Neutrophil (primary cell): ENCODE measurements around the gene USP20.

Experiments
- H3K27ac ChIP-seq: fragments of 200-600 bp; sonication (generic); 2 replicates; pipeline ENCODE4 v1.5.1; 2016; ENCODE audit warnings: mild to moderate bottlenecking, moderate library complexity
- H3K27me3 ChIP-seq: fragments of 200-600 bp; sonication (generic); 2 replicates; pipeline ENCODE4 v1.6.0; 2016; ENCODE audit warnings: mild to moderate bottlenecking
- H3K36me3 ChIP-seq: fragments of 200-600 bp; sonication (generic); 2 replicates; pipeline ENCODE4 v1.5.1; 2017
- H3K4me1 ChIP-seq, 2 experiments: fragments of 200-600 bp in 1 of 2; sonication (generic) in 1 of 2; 1 replicate in 1 of 2; 2 replicates in 1 of 2; pipeline versions ENCODE4 v1.5.1 to v1.6.1; 2013 to 2016; ENCODE audit warnings: low read depth in 1 of 2, low read length in 1 of 2, mild to moderate bottlenecking in 1 of 2, moderate library complexity in 1 of 2; ENCODE audit not compliant: control insufficient read depth in 1 of 2, insufficient read depth in 1 of 2
- H3K4me3 ChIP-seq, 2 experiments: fragments of 200-600 bp in 1 of 2; sonication (generic) in 1 of 2; 1 replicate in 1 of 2; 2 replicates in 1 of 2; pipeline ENCODE4 v1.5.1; 2013 to 2016; ENCODE audit warnings: low read depth in 1 of 2, low read length in 1 of 2, mild to moderate bottlenecking in 1 of 2, moderate library complexity in 1 of 2
- H3K9me3 ChIP-seq: fragments of 200-600 bp; sonication (generic); 2 replicates; pipeline ENCODE4 v1.5.1; 2016
- CTCF ChIP-seq: fragments of 200-600 bp; sonication (generic); IDR thresholded peaks from 2 replicates; pipeline ENCODE4 v1.5.1; 2016; ENCODE audit warnings: antibody characterized with exemption

Gene USP20

GRCh38 chr9:129886226-129887174 lies 51.2 kb downstream of the USP20 start:
- H3K4me1 ChIP-seq: peaks cover 74 to 81% of the 10 kb centered on the region in 2 experiments
- H3K27me3 ChIP-seq: no peaks in the 10 kb centered on the region
- H3K36me3 ChIP-seq: no peaks in the 10 kb centered on the region
- peak overlapping the region; percentile 99 for H3K27ac ChIP-seq
- TF ChIP-seq CTCF: no peak
- H3K9me3 ChIP-seq: no peaks in the 10 kb centered on the region
- H3K4me3 ChIP-seq: peak overlapping the region; percentile 62 to 70

GRCh38 chr9:129887334-129888292 lies 52.4 kb downstream of the USP20 start:
- H3K9me3 ChIP-seq: no peaks in the 10 kb centered on the region
- no peaks in the 10 kb centered on the region for H3K27me3 ChIP-seq
- TF ChIP-seq CTCF: no peak
- peak overlapping the region; percentile 99 for H3K27ac ChIP-seq
- H3K4me3 ChIP-seq: peak overlapping the region; percentile 62 to 70
- peaks cover 83 to 89% of the 10 kb centered on the region in 2 experiments for H3K4me1 ChIP-seq
- no peaks in the 10 kb centered on the region for H3K36me3 ChIP-seq

- peak overlapping the region; percentile 62 to 70 for H3K4me3 ChIP-seq
- H3K36me3 ChIP-seq: no peaks in the 10 kb centered on the region
- peak overlapping the region; percentile 99 for H3K27ac ChIP-seq
Measured at GRCh38 chr9:129888293-129889121, 53.2 kb downstream of the USP20 start.

GRCh38 chr9:129889122-129889940 lies 54.1 kb downstream of the USP20 start:
- H3K27ac ChIP-seq: peak overlapping the region; percentile 99
- H3K4me3 ChIP-seq: peak overlapping the region; percentile 62 to 70
- no peak for TF ChIP-seq CTCF
- no peaks in the 10 kb centered on the region for H3K9me3 ChIP-seq
- H3K36me3 ChIP-seq: peaks cover 3% of the 10 kb centered on the region
- peaks cover 74 to 84% of the 10 kb centered on the region in 2 experiments for H3K4me1 ChIP-seq
- no peaks in the 10 kb centered on the region for H3K27me3 ChIP-seq

More at GRCh38 chr9:129888293-129889121, 53.2 kb downstream of the USP20 start:
- no peaks in the 10 kb centered on the region for H3K27me3 ChIP-seq
- no peaks in the 10 kb centered on the region for H3K9me3 ChIP-seq
- TF ChIP-seq CTCF: peak; percentile 24
- H3K4me1 ChIP-seq: peaks cover 83 to 92% of the 10 kb centered on the region in 2 experiments
